CD14-positive monocyte (primary cell): Measurements from ENCODE around the gene MDGA2. TPM values are rescaled to one million over a fixed set of nuclear protein-coding genes. Genes with fewer than 3 reads are reported as not detected.

Experiments
- DNase-seq, 3 donors: peaks; one replicate each; pipeline ENCODE4 v3.0.0-alpha.2; 2011 to 2022
- H2AFZ ChIP-seq: 2 replicates; pipeline ENCODE4 v1.6.0; 2012; ENCODE audit warnings: mild to moderate bottlenecking, low read depth, low read length, inconsistent platforms; ENCODE audit not compliant: insufficient read depth, poor library complexity, severe bottlenecking
- H3K27ac ChIP-seq, 2 donors: 1 replicate in 1 of 2; 2 replicates in 1 of 2; pipeline ENCODE4 v1.5.1; 2012 to 2013; ENCODE audit warnings: low read length in 2 of 2, control low read depth in 1 of 2, inconsistent platforms in 1 of 2, low read depth in 1 of 2, mild to moderate bottlenecking in 1 of 2
- H3K27me3 ChIP-seq, 2 donors: one replicate each; pipeline versions ENCODE4 v1.6.0 to v1.6.1; 2011 to 2013; ENCODE audit warnings: low read length in 2 of 2; ENCODE audit not compliant: control insufficient read depth in 2 of 2, insufficient read depth in 2 of 2
- H3K36me3 ChIP-seq, 2 donors: replicated peaks in 1 of 2; 1 replicate in 1 of 2; 2 replicates in 1 of 2; pipeline versions ENCODE4 v1.5.1 to v1.6.1; 2012 to 2013; ENCODE audit warnings: low read length in 2 of 2, control low read depth in 1 of 2, inconsistent platforms in 1 of 2, mild to moderate bottlenecking in 1 of 2; ENCODE audit not compliant: insufficient read depth in 2 of 2, control insufficient read depth in 1 of 2
- H3K4me1 ChIP-seq, 2 donors: 1 replicate in 1 of 2; 2 replicates in 1 of 2; pipeline versions ENCODE4 v1.5.1 to v1.6.1; 2012 to 2013; ENCODE audit warnings: low read length in 2 of 2, control low read depth in 1 of 2, inconsistent platforms in 1 of 2, mild to moderate bottlenecking in 1 of 2, moderate library complexity in 1 of 2; ENCODE audit not compliant: insufficient read depth in 2 of 2, control insufficient read depth in 1 of 2
- H3K4me2 ChIP-seq: replicated peaks from 2 replicates; pipeline ENCODE3; 2012; ENCODE audit warnings: low read length, moderate library complexity, mild to moderate bottlenecking; ENCODE audit not compliant: poor library complexity, severe bottlenecking; ENCODE audit errors: extremely low read depth
- H3K4me3 ChIP-seq, 3 experiments: fragments of 200-600 bp in 1 of 3; sonication (generic) in 1 of 3; replicated peaks in 1 of 3; 1 replicate in 2 of 3; 2 replicates in 1 of 3; pipeline ENCODE4 v1.5.1; 2011 to 2013; ENCODE audit warnings: low read length in 3 of 3, mild to moderate bottlenecking in 3 of 3, control low read depth in 2 of 3, low read depth in 2 of 3, inconsistent platforms in 1 of 3, moderate library complexity in 1 of 3
- H3K79me2 ChIP-seq: 2 replicates; pipeline ENCODE4 v1.6.0; 2012; ENCODE audit warnings: mild to moderate bottlenecking, control low read depth, inconsistent platforms, low read length, moderate library complexity; ENCODE audit not compliant: insufficient read depth
- H3K9ac ChIP-seq: 2 replicates; pipeline ENCODE4 v1.6.0; 2017; ENCODE audit warnings: low read length, mild to moderate bottlenecking; ENCODE audit not compliant: insufficient read depth, poor library complexity, severe bottlenecking
- H3K9me3 ChIP-seq, 2 donors: replicated peaks in 1 of 2; 1 replicate in 1 of 2; 2 replicates in 1 of 2; pipeline versions ENCODE4 v1.5.1 to v1.6.1; 2012 to 2013; ENCODE audit warnings: low read length in 2 of 2, control low read depth in 1 of 2; ENCODE audit not compliant: control insufficient read depth in 1 of 2, insufficient read depth in 1 of 2
- H4K20me1 ChIP-seq: 2 replicates; pipeline ENCODE4 v1.6.0; 2012; ENCODE audit warnings: mild to moderate bottlenecking, low read length, control low read depth, moderate library complexity; ENCODE audit not compliant: insufficient read depth
- H3K27ac Mint-ChIP-seq, 7 donors: one replicate each; pipeline ENCODE4 v1.8.0; 2020; ENCODE audit warnings: mild to moderate bottlenecking in 7 of 7, mixed read lengths in 7 of 7, moderate library complexity in 6 of 7, inconsistent platforms in 2 of 7
- H3K27me3 Mint-ChIP-seq, 3 donors: one replicate each; pipeline ENCODE4 v1.8.0; 2021 to 2022; ENCODE audit warnings: low read depth in 3 of 3, mild to moderate bottlenecking in 3 of 3, mixed read lengths in 3 of 3, moderate library complexity in 3 of 3, inconsistent platforms in 1 of 3
- H3K36me3 Mint-ChIP-seq, 2 donors: one replicate each; pipeline ENCODE4 v1.8.0; 2020; ENCODE audit warnings: mixed read lengths in 2 of 2, inconsistent platforms in 1 of 2, mild to moderate bottlenecking in 1 of 2
- H3K4me1 Mint-ChIP-seq: one replicate; pipeline ENCODE4 v1.8.0; 2020; ENCODE audit warnings: mild to moderate bottlenecking, mixed read lengths
- H3K4me3 Mint-ChIP-seq, 2 donors: one replicate each; pipeline ENCODE4 v1.8.0; 2020; ENCODE audit warnings: mild to moderate bottlenecking in 2 of 2, mixed read lengths in 2 of 2, moderate library complexity in 1 of 2
- H3K9me3 Mint-ChIP-seq, 7 donors: one replicate each; pipeline ENCODE4 v1.8.0; 2020 to 2022; ENCODE audit warnings: mixed read lengths in 7 of 7, mild to moderate bottlenecking in 6 of 7, moderate library complexity in 6 of 7, inconsistent platforms in 2 of 7
- CTCF ChIP-seq: fragments of 200-600 bp; IDR thresholded peaks from one replicate; pipeline ENCODE4 v1.8.0; 2022; ENCODE audit warnings: antibody characterized with exemption, mild to moderate bottlenecking
- WGBS: methylation state at CpG from one replicate; pipeline ENCODE4 v1.1.5; 2013; ENCODE audit warnings: missing lambda C conversion rate; ENCODE audit not compliant: insufficient coverage; 5-methylcytosine and 5-hydroxymethylcytosine counted together
- intact Hi-C, 2 donors: fragments of 100-400 bp; cut with micrococcal nuclease; formaldehyde crosslinking; loops; one replicate each; pipeline versions ENCODE4 v1.15.0 to v1.15.1; 2023
- polyA plus RNA-seq, 3 donors: library from polyadenylated mRNA; depleted of rRNA in 1 of 3; unstranded in 2 of 3; stranded (reverse) in 1 of 3; fragments of 300-500 nt in 2 of 3; fragments of >200 nt in 1 of 3; fragmentation: Illumina TruSeq in 2 of 3; gene quantifications; 1 replicate in 2 of 3; 2 replicates in 1 of 3; pipeline ENCODE4 v1.2.3, GENCODE V29; 2012 to 2021
- small RNA-seq: library from RNA; depleted of rRNA; stranded (forward); fragments of <200 nt; gene quantifications from one replicate; pipeline ENCODE3, GENCODE V24; 2012; ENCODE audit warnings: low read depth; ENCODE audit not compliant: insufficient read length

The MDGA2 gene
- polyA plus RNA-seq, 3 donors, result not detected

GRCh38 chr14:46818147-46818546 lies 857.3 kb downstream of the MDGA2 start:
- WGBS, result 100% methylated on average over 1 of the region's 1 CpG
- H3K4me1 ChIP-seq, result no peaks in the 10 kb centered on the region
- H3K27me3 ChIP-seq, result no peaks in the 10 kb centered on the region
- no peak overlapping the region for H2AFZ ChIP-seq
- no peak overlapping the region for H3K4me3 ChIP-seq
- no peak for DNase-seq
- no peak for TF ChIP-seq CTCF
- H3K9me3 ChIP-seq, result peaks cover 8 to 13% of the 10 kb centered on the region in 2 donors
- no peak overlapping the region for H3K27ac ChIP-seq
- Mint-ChIP-seq H3K36me3 (no peaks in the 10 kb centered on the region), H3K27me3 (peaks cover 0 to 1% (median 0%) of the 10 kb centered on the region in 3 donors), H3K4me1 (no peaks in the 10 kb centered on the region), H3K4me3 (no peak overlapping the region), H3K27ac (no peak overlapping the region), H3K9me3 (peaks cover 0 to 9% (median 3%) of the 10 kb centered on the region in 7 donors)
- no peak overlapping the region for H3K9ac ChIP-seq
- H3K36me3 ChIP-seq, result no peaks in the 10 kb centered on the region
- no peaks in the 10 kb centered on the region for H3K79me2 ChIP-seq
- no peak overlapping the region for H3K4me2 ChIP-seq
- intact Hi-C loops, result no loop called here
- no peaks in the 10 kb centered on the region for H4K20me1 ChIP-seq

GRCh38 chr14:46793144-46793543 lies 882.3 kb downstream of the MDGA2 start:
- Histone ChIP-seq H3K27me3 (no peaks in the 10 kb centered on the region), H3K27ac (no peak overlapping the region), H3K79me2 (no peaks in the 10 kb centered on the region), H3K9me3 (no peaks in the 10 kb centered on the region), H2AFZ (no peak overlapping the region), H3K36me3 (no peaks in the 10 kb centered on the region), H3K4me2 (no peak overlapping the region), H4K20me1 (no peaks in the 10 kb centered on the region), H3K4me1 (no peaks in the 10 kb centered on the region), H3K9ac (no peak overlapping the region), H3K4me3 (no peak overlapping the region)
- peaks cover 0 to 8% (median 3%) of the 10 kb centered on the region in 7 donors for H3K9me3 Mint-ChIP-seq
- DNase-seq, result no peak
- no peak overlapping the region for H3K4me3 Mint-ChIP-seq
- intact Hi-C loops, result no loop called here
- peaks cover 0 to 1% (median 0%) of the 10 kb centered on the region in 3 donors for H3K27me3 Mint-ChIP-seq
- no peaks in the 10 kb centered on the region for H3K36me3 Mint-ChIP-seq
- no peak overlapping the region for H3K27ac Mint-ChIP-seq
- H3K4me1 Mint-ChIP-seq, result no peaks in the 10 kb centered on the region
- TF ChIP-seq CTCF, result no peak

Small RNA genes lying within 50 kb of the gene (small RNA-seq; reads per million reads assigned to genes)
- not detected for gene RF00402
